Mammary epithelial cell (primary cell): ENCODE data around the gene HCFC1.

Source experiments
- EZH2 ChIP-seq: IDR thresholded peaks from 2 replicates; pipeline ENCODE4 v1.6.1; 2012; ENCODE audit warnings: low read length, inconsistent platforms, borderline replicate concordance
- TF ChIP-seq, protein P1 (sequence below), 2 donors: IDR thresholded peaks in 1 of 2; conservative IDR thresholded peaks in 1 of 2; 2 replicates each; pipeline ENCODE4 v1.5.1; 2011 to 2012; ENCODE audit warnings: inconsistent platforms in 2 of 2, low read length in 2 of 2, mild to moderate bottlenecking in 2 of 2, control low read depth in 1 of 2, low read depth in 1 of 2; ENCODE audit not compliant: insufficient read depth in 1 of 2; ENCODE audit errors: extremely low read depth in 1 of 2

DNA sequence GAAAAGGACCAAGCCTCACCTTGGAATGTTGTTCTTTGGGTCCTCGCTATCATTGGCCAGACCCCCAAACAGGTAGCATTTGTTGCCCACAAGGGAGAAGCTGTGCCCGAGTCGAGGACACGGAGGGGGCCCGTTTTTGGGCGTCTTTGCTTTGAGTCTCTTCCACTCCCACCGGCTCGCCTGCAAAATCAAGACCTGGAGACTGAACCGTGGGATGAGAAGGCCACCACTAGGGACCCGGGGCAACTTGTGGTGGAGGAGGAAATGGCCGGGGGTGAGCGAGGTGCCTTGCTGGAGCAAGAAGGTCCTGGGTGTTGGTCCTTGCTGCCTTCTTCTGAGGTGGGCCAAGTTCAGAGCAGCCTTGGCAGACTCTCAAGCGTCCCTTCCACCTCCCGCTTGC lies 7.5 kb downstream of the HCFC1 start:
- no peak for TF ChIP-seq EZH2
- TF ChIP-seq, protein P1, sequence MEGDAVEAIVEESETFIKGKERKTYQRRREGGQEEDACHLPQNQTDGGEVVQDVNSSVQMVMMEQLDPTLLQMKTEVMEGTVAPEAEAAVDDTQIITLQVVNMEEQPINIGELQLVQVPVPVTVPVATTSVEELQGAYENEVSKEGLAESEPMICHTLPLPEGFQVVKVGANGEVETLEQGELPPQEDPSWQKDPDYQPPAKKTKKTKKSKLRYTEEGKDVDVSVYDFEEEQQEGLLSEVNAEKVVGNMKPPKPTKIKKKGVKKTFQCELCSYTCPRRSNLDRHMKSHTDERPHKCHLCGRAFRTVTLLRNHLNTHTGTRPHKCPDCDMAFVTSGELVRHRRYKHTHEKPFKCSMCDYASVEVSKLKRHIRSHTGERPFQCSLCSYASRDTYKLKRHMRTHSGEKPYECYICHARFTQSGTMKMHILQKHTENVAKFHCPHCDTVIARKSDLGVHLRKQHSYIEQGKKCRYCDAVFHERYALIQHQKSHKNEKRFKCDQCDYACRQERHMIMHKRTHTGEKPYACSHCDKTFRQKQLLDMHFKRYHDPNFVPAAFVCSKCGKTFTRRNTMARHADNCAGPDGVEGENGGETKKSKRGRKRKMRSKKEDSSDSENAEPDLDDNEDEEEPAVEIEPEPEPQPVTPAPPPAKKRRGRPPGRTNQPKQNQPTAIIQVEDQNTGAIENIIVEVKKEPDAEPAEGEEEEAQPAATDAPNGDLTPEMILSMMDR (conservative IDR thresholded peaks at IDR 0.05 in 1 of 2, IDR thresholded peaks at IDR 0.05 in 1 of 2; ENCODE audit: extremely low read depth in 1 of 2, insufficient read depth in 1 of 2, low read depth in 1 of 2, low read length in 2 of 2), result no peak
